Measurements from ENCODE around the gene LRP5.

Gene LRP5

GRCh38 chr11:68352591-68352990 is 40.2 kb downstream of the LRP5 start:
- TF ChIP-seq CTCF (IDR thresholded peaks at IDR 0.05; ENCODE audit: insufficient read depth, low read depth, low read length, missing control alignments): no peak
- no peak overlapping the region for H3K4me3 ChIP-seq (ENCODE audit: low read length)
- no peak for DNase-seq (ENCODE audit: low read depth)

GRCh38 chr11:68353118-68353517 is 40.7 kb downstream of the LRP5 start:
- no peak for DNase-seq (ENCODE audit: low read depth)
- no peak for TF ChIP-seq CTCF (IDR thresholded peaks at IDR 0.05; ENCODE audit: insufficient read depth, low read depth, low read length, missing control alignments)
- H3K4me3 ChIP-seq (ENCODE audit: low read length): no peak overlapping the region

GRCh38 chr11:68353669-68354068 is 41.3 kb downstream of the LRP5 start:
- H3K4me3 ChIP-seq (ENCODE audit: low read length): no peak overlapping the region
- no peak for TF ChIP-seq CTCF (IDR thresholded peaks at IDR 0.05; ENCODE audit: insufficient read depth, low read depth, low read length, missing control alignments)
- no peak for DNase-seq (ENCODE audit: low read depth)

GRCh38 chr11:68354148-68354872 is 41.9 kb downstream of the LRP5 start:
- no peak for TF ChIP-seq CTCF (IDR thresholded peaks at IDR 0.05; ENCODE audit: insufficient read depth, low read depth, low read length, missing control alignments)
- peak; percentile 94 for DNase-seq (ENCODE audit: low read depth)
- H3K4me3 ChIP-seq (ENCODE audit: low read length): no peak overlapping the region

GRCh38 chr11:68355471-68355870 is 43.1 kb downstream of the LRP5 start:
- H3K4me3 ChIP-seq (ENCODE audit: low read length): no peak overlapping the region
- no peak for TF ChIP-seq CTCF (IDR thresholded peaks at IDR 0.05; ENCODE audit: insufficient read depth, low read depth, low read length, missing control alignments)
- DNase-seq (ENCODE audit: low read depth): no peak

GRCh38 chr11:68357568-68357967 is 45.2 kb downstream of the LRP5 start:
- no peak for DNase-seq (ENCODE audit: low read depth)
- H3K4me3 ChIP-seq (ENCODE audit: low read length): no peak overlapping the region
- no peak for TF ChIP-seq CTCF (IDR thresholded peaks at IDR 0.05; ENCODE audit: insufficient read depth, low read depth, low read length, missing control alignments)

GRCh38 chr11:68358416-68358815 is 46.0 kb downstream of the LRP5 start:
- H3K4me3 ChIP-seq (ENCODE audit: low read length): no peak overlapping the region
- no peak for TF ChIP-seq CTCF (IDR thresholded peaks at IDR 0.05; ENCODE audit: insufficient read depth, low read depth, low read length, missing control alignments)
- DNase-seq (ENCODE audit: low read depth): no peak

All from epithelial cell of esophagus (primary cell).